HepG2 (cell line): ENCODE data around the gene FBN3. TPM values are rescaled to one million over a fixed set of nuclear protein-coding genes. Genes with fewer than 3 reads are reported as not detected.

ENCODE experiments used
- ATAC-seq: fragments of 200-7000 bp; cut with Tn5 transposase; 3 replicates; pipeline ENCODE4 v1.9.1; 2020; ENCODE audit warnings: mild to moderate bottlenecking, moderate library complexity
- BruUV-seq: library from RNA; stranded (reverse); fragments of 400-500 nt; replicated peaks from 2 replicates; lab custom pipeline; 2021; lab: Mats Ljungman, UMichigan
- CTCF ChIA-PET: fragments of 300-600 bp; formaldehyde crosslinking; extraction: SDS; loops from one replicate; lab custom pipeline; 2021; ENCODE audit warnings: low total read pairs, inconsistent platforms, low intra/inter-chr PET ratio; lab: Yijun Ruan, JAX
- POLR2A ChIA-PET: fragments of 350-600 bp; sonication (Branson Sonifier 250); formaldehyde crosslinking; loops from one replicate; lab custom pipeline; 2020; ENCODE audit warnings: antibody characterized with exemption, inconsistent platforms; lab: Yijun Ruan, JAX
- DNase-seq: peaks from one replicate; pipeline ENCODE4 v3.0.0-alpha.2; 2015; ENCODE audit warnings: low spot score
- FAIRE-seq: peaks from 3 replicates; lab custom pipeline; 2011; peaks lifted over from hg19 to GRCh38; lab: Jason Lieb, UNC
- H2AFZ ChIP-seq: one replicate; pipeline ENCODE4 v1.6.1; 2011; ENCODE audit warnings: low read length, inconsistent platforms
- H3K27ac ChIP-seq: fragments of 300-600 bp; 3 replicates; pipeline ENCODE4 v1.8.0; 2011; ENCODE audit warnings: mixed run types, mild to moderate bottlenecking, mixed read lengths, low read length, inconsistent platforms; ENCODE audit not compliant: insufficient read depth; ENCODE audit errors: extremely low read length
- H3K27me3 ChIP-seq, 2 experiments: fragments of 200-600 bp in 1 of 2; 2 replicates in 1 of 2; 3 replicates in 1 of 2; pipeline versions ENCODE4 v1.6.0 to v1.8.0; 2011; ENCODE audit warnings: low read length in 2 of 2, mild to moderate bottlenecking in 2 of 2, moderate library complexity in 2 of 2, inconsistent platforms in 1 of 2; ENCODE audit not compliant: insufficient read depth in 2 of 2, control insufficient read depth in 1 of 2
- H3K36me3 ChIP-seq, 2 experiments: fragments of 200-600 bp in 1 of 2; replicated peaks in 1 of 2; 2 replicates in 1 of 2; 3 replicates in 1 of 2; pipeline versions ENCODE4 v1.5.1 to v1.8.0; 2011; ENCODE audit warnings: low read length in 2 of 2, inconsistent platforms in 1 of 2; ENCODE audit not compliant: insufficient read depth in 2 of 2, control insufficient read depth in 1 of 2
- H3K4me1 ChIP-seq: 2 replicates; pipeline ENCODE4 v1.5.1; 2012; ENCODE audit warnings: low read length, inconsistent platforms; ENCODE audit not compliant: insufficient read depth
- H3K4me2 ChIP-seq: 2 replicates; pipeline ENCODE4 v1.6.0; 2011; ENCODE audit warnings: low read depth, low read length, inconsistent platforms
- H3K4me3 ChIP-seq, 3 experiments: fragments of 200-600 bp in 1 of 3; sonication (generic), shearing (Covaris generic) in 1 of 3; replicated peaks in 1 of 3; 2 replicates each; pipeline ENCODE4 v1.5.1; 2011 to 2016; ENCODE audit warnings: low read length in 3 of 3, inconsistent platforms in 2 of 3, low read depth in 2 of 3, mild to moderate bottlenecking in 2 of 3, control low read depth in 1 of 3, mixed read lengths in 1 of 3; ENCODE audit not compliant: insufficient read depth in 1 of 3
- H3K79me2 ChIP-seq: one replicate; pipeline ENCODE4 v1.6.1; 2011; ENCODE audit warnings: low read length, inconsistent platforms; ENCODE audit not compliant: insufficient read depth
- H3K9ac ChIP-seq: 2 replicates; pipeline ENCODE4 v1.6.0; 2011; ENCODE audit warnings: mild to moderate bottlenecking, low read depth, low read length, inconsistent platforms; ENCODE audit not compliant: insufficient read depth
- H3K9me3 ChIP-seq: 2 replicates; pipeline ENCODE4 v1.5.1; 2012; ENCODE audit warnings: mild to moderate bottlenecking, low read length
- H4K20me1 ChIP-seq: 2 replicates; pipeline ENCODE4 v1.6.0; 2011; ENCODE audit warnings: inconsistent platforms, mild to moderate bottlenecking, low read length, moderate library complexity; ENCODE audit not compliant: insufficient read depth
- BCL6 ChIP-seq: IDR thresholded peaks from 2 replicates; pipeline ENCODE4 v1.6.1; 2016; ENCODE audit warnings: missing genetic modification reagents, missing compliant biosample characterization
- CAMTA2 ChIP-seq: sonication (generic); formaldehyde crosslinking; IDR thresholded peaks from 2 replicates; pipeline ENCODE4 v1.4.0; 2020; ENCODE audit warnings: mild to moderate bottlenecking, missing genetic modification reagents, borderline replicate concordance
- FOXA1 ChIP-seq, 2 experiments: fragments of 450-650 bp in 1 of 2; sonication (generic) in 1 of 2; formaldehyde crosslinking in 1 of 2; IDR thresholded peaks; 2 replicates each; pipeline versions ENCODE4 v1.4.0 to v1.6.1; 2016 to 2020; ENCODE audit warnings: missing genetic modification reagents in 1 of 2
- FOXO1 ChIP-seq: sonication (generic); formaldehyde crosslinking; IDR thresholded peaks from 2 replicates; pipeline ENCODE4 v1.4.0; 2020; ENCODE audit warnings: missing genetic modification reagents
- MXI1 ChIP-seq: IDR thresholded peaks from 3 replicates; pipeline ENCODE4 v1.6.1; 2012; ENCODE audit warnings: low read depth, low read length, inconsistent platforms, borderline replicate concordance
- NFYB ChIP-seq: sonication (generic); formaldehyde crosslinking; IDR thresholded peaks from 2 replicates; pipeline ENCODE4 v1.4.0; 2020; ENCODE audit warnings: missing genetic modification reagents
- NFYC ChIP-seq: IDR thresholded peaks from 2 replicates; pipeline ENCODE4 v1.6.1; 2016; ENCODE audit warnings: missing genetic modification reagents, missing compliant biosample characterization
- NPAS2 ChIP-seq: sonication (generic); formaldehyde crosslinking; IDR thresholded peaks from 2 replicates; pipeline ENCODE4 v1.8.0; 2022; ENCODE audit warnings: mild to moderate bottlenecking, missing genetic modification reagents, borderline replicate concordance
- RXRA ChIP-seq: sonication (generic); formaldehyde crosslinking; IDR thresholded peaks from 2 replicates; pipeline ENCODE4 v1.5.1; 2020; ENCODE audit warnings: missing genetic modification reagents
- SRSF1 ChIP-seq: fragments of 200-400 bp; formaldehyde crosslinking; optimal IDR thresholded peaks from 2 replicates; pipeline ENCODE3; 2017; ENCODE audit warnings: mild to moderate bottlenecking, low read depth, low read length, moderate library complexity
- TGIF2 ChIP-seq: IDR thresholded peaks from 2 replicates; pipeline ENCODE4 v1.6.1; 2016; ENCODE audit warnings: control low read depth, missing compliant biosample characterization
- ZFP62 ChIP-seq: sonication (generic); formaldehyde crosslinking; IDR thresholded peaks from 2 replicates; pipeline ENCODE4 v1.4.0; 2020; ENCODE audit warnings: missing genetic modification reagents
- ZFP82 ChIP-seq: sonication (generic); formaldehyde crosslinking; IDR thresholded peaks from 2 replicates; pipeline ENCODE4 v1.5.1; 2020; ENCODE audit warnings: mild to moderate bottlenecking, missing genetic modification reagents, borderline replicate concordance
- ZNF296 ChIP-seq: sonication (generic); formaldehyde crosslinking; conservative IDR thresholded peaks from 2 replicates; pipeline ENCODE4 v1.5.0; 2020; ENCODE audit warnings: mild to moderate bottlenecking, missing genetic modification reagents
- ZNF33A ChIP-seq: sonication (generic); formaldehyde crosslinking; IDR thresholded peaks from 2 replicates; pipeline ENCODE4 v1.5.1; 2020; ENCODE audit warnings: missing genetic modification reagents, mild to moderate bottlenecking, moderate library complexity, borderline replicate concordance
- ZNF558 ChIP-seq: sonication (generic); formaldehyde crosslinking; IDR thresholded peaks from 2 replicates; pipeline ENCODE4 v1.9.0; 2022; ENCODE audit warnings: mild to moderate bottlenecking, missing genetic modification reagents, borderline replicate concordance
- ZNF567 ChIP-seq: sonication (generic); formaldehyde crosslinking; IDR thresholded peaks from 2 replicates; pipeline ENCODE4 v1.8.1; 2023; ENCODE audit warnings: mild to moderate bottlenecking, missing genetic modification reagents, borderline replicate concordance
- ZNF737 ChIP-seq: sonication (generic); formaldehyde crosslinking; IDR thresholded peaks from 2 replicates; pipeline ENCODE4 v1.5.0; 2020; ENCODE audit warnings: missing genetic modification reagents, mild to moderate bottlenecking, borderline replicate concordance
- ZNF772 ChIP-seq: sonication (generic); formaldehyde crosslinking; IDR thresholded peaks from 2 replicates; pipeline ENCODE4 v1.5.0; 2020; ENCODE audit warnings: mild to moderate bottlenecking, missing genetic modification reagents
- ZNF775 ChIP-seq: sonication (generic); formaldehyde crosslinking; IDR thresholded peaks from 2 replicates; pipeline ENCODE4 v1.4.0; 2020; ENCODE audit warnings: missing genetic modification reagents, mild to moderate bottlenecking, moderate library complexity, borderline replicate concordance
- ZNF878 ChIP-seq: sonication (generic); formaldehyde crosslinking; IDR thresholded peaks from 2 replicates; pipeline ENCODE4 v1.8.1; 2023; ENCODE audit warnings: mild to moderate bottlenecking, missing genetic modification reagents, moderate library complexity
- ZSCAN25 ChIP-seq: sonication (generic); formaldehyde crosslinking; IDR thresholded peaks from 2 replicates; pipeline ENCODE4 v1.8.0; 2022; ENCODE audit warnings: mild to moderate bottlenecking, missing genetic modification reagents
- WGBS: methylation state at CpG from one replicate; pipeline ENCODE4 v1.1.6; 2017; ENCODE audit warnings: low lambda C conversion rate; 5-methylcytosine and 5-hydroxymethylcytosine counted together
- in situ Hi-C: cut with HindIII; loops from 2 replicates; pipeline ENCODE4 v1.10.0; 2017; ENCODE audit warnings: low pct_unique_long_range_greater_than_20kb; ENCODE audit not compliant: extremely low pct_ligation_motif_present
- intact Hi-C: fragments of 100-400 bp; cut with micrococcal nuclease; formaldehyde crosslinking; loops from one replicate; pipeline ENCODE4 v1.10.0; 2022; ENCODE audit not compliant: unreplicated experiment
- polyA plus RNA-seq, 8 experiments: library from polyadenylated mRNA; depleted of rRNA in 3 of 8; stranded (reverse) in 7 of 8; unstranded in 1 of 8; fragments of >200 nt; fragmentation: Illumina TruSeq in 4 of 8; extraction: Trizol in 4 of 8; gene quantifications; 2 replicates each; pipeline versions ENCODE4 v1.2.1 to v1.2.3, GENCODE V29; 2011 to 2016; ENCODE audit warnings: low read depth in 4 of 8, missing spikeins in 1 of 8, mixed read lengths in 1 of 8; ENCODE audit not compliant: insufficient read depth in 1 of 8
- total RNA-seq, 5 experiments: library from RNA; depleted of rRNA; stranded (reverse); fragments of >200 nt; fragmentation: Illumina TruSeq; extraction: Trizol; gene quantifications; 2 replicates each; pipeline ENCODE4 v1.2.3, GENCODE V29; 2016; ENCODE audit warnings: low read depth in 1 of 5
- TF ChIP-seq, protein P1 (sequence below): sonication (generic); formaldehyde crosslinking; conservative IDR thresholded peaks from 2 replicates; pipeline ENCODE4 v1.8.0; 2022; ENCODE audit warnings: mild to moderate bottlenecking, moderate library complexity, missing genetic modification reagents
- TF ChIP-seq, protein P2 (sequence below): sonication (generic); formaldehyde crosslinking; IDR thresholded peaks from 2 replicates; pipeline ENCODE4 v1.4.0; 2020; ENCODE audit warnings: missing genetic modification reagents

FBN3 gene
- total and polyA plus RNA-seq, 2 of the 13 experiments (the other 11 are each of a cell fraction or from before 2014, with no cell fraction given), result 0.20 to 1.3 TPM

DNA sequence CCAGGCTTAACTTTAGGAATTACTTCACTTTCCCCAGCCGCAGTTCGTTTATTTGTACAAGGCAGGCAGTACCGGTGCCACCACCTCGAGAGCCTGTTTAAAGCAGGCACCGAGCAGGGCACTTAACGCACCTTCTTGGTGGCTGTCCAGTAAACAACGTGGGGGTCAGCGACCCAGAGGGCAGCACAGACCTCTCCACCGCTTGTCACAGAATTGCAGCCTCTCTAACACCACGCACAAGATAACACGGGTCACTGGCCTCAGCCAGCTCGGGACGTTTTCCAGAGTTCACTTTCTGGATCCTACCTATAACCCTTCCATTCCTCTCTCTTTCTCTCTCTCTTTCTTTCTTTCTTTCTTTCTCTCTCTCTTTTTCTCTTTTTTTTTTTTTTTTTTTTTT lies 127.1 kb downstream of the FBN3 start:
- in situ Hi-C loops, result loop anchor here (25.0 kb wide), 1 partner anchor 240 kb away; no protein-coding TSS in a partner anchor
- no TSS peak for BruUV-seq
- no peak for FAIRE-seq
- H3K27ac ChIP-seq, result no peak overlapping the region
- H3K9ac ChIP-seq, result no peak overlapping the region
- no peaks in the 10 kb centered on the region for H3K79me2 ChIP-seq
- no peak overlapping the region for H2AFZ ChIP-seq
- no peaks in the 10 kb centered on the region for H4K20me1 ChIP-seq
- H3K4me2 ChIP-seq, result peak overlapping the region; percentile 58
- H3K27me3 ChIP-seq, result peaks cover 0 to 3% of the 10 kb centered on the region in 2 experiments; a peak in 2 of 5 replicates
- no peaks in the 10 kb centered on the region for H3K9me3 ChIP-seq
- H3K4me3 ChIP-seq, result peak overlapping the region in 1 of 3 experiments; percentile 33; a peak in 1 of 6 replicates
- H3K4me1 ChIP-seq, result peaks cover 35% of the 10 kb centered on the region
- intact Hi-C loops, result no loop called here
- CTCF ChIA-PET, result no interaction called here
- under 1% methylated on average over 5 of the region's 13 CpGs for WGBS
- POLR2A ChIA-PET, result interaction anchor here (0.6 kb wide), 1 partner anchor 365 kb away, joined by 3 read pairs; no protein-coding TSS in a partner anchor
- H3K36me3 ChIP-seq, result no peaks in the 10 kb centered on the region
- no peak for DNase-seq
- ATAC-seq, result peak; percentile 56; the same call in 2 of the 3 replicates
- no peak for TF ChIP-seq NPAS2
- no peak for TF ChIP-seq NFYB (CRISPR knock-in tag)
- no peak for TF ChIP-seq ZNF775
- TF ChIP-seq ZSCAN25, result no peak
- no peak for TF ChIP-seq CAMTA2 (CRISPR knock-in tag)
- TF ChIP-seq ZNF567 (CRISPR knock-in tag), result no peak
- no peak for TF ChIP-seq SRSF1
- no peak for TF ChIP-seq ZNF772 (CRISPR knock-in tag)
- no peak for TF ChIP-seq ZNF878 (CRISPR knock-in tag)
- TF ChIP-seq BCL6, result peak; percentile 25; the same call in 1 of the 2 replicates
- TF ChIP-seq ZNF33A, result no peak
- peak; percentile 74 for TF ChIP-seq RXRA (CRISPR knock-in tag)
- no peak for TF ChIP-seq ZNF737 (CRISPR knock-in tag)
- peak; percentile 46; the same call in 1 of the 2 replicates for TF ChIP-seq FOXO1
- no peak for TF ChIP-seq FOXA1 (IDR thresholded peaks at IDR 0.05)
- peak; percentile 49; the same call in 1 of the 2 replicates for TF ChIP-seq FOXA1 (CRISPR knock-in tag; IDR thresholded peaks at IDR 0.05)
- TF ChIP-seq TGIF2 (CRISPR knock-in tag), result no peak
- no peak for TF ChIP-seq ZNF296 (CRISPR knock-in tag)
- peak; percentile 91; the same call in 1 of the 2 replicates for TF ChIP-seq ZFP82 (CRISPR knock-in tag)
- TF ChIP-seq, protein P1, sequence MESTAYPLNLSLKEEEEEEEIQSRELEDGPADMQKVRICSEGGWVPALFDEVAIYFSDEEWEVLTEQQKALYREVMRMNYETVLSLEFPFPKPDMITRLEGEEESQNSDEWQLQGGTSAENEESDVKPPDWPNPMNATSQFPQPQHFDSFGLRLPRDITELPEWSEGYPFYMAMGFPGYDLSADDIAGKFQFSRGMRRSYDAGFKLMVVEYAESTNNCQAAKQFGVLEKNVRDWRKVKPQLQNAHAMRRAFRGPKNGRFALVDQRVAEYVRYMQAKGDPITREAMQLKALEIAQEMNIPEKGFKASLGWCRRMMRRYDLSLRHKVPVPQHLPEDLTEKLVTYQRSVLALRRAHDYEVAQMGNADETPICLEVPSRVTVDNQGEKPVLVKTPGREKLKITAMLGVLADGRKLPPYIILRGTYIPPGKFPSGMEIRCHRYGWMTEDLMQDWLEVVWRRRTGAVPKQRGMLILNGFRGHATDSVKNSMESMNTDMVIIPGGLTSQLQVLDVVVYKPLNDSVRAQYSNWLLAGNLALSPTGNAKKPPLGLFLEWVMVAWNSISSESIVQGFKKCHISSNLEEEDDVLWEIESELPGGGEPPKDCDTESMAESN (CRISPR knock-in tag), result no peak
- TF ChIP-seq ZNF558 (CRISPR knock-in tag), result no peak
- TF ChIP-seq, protein P2, sequence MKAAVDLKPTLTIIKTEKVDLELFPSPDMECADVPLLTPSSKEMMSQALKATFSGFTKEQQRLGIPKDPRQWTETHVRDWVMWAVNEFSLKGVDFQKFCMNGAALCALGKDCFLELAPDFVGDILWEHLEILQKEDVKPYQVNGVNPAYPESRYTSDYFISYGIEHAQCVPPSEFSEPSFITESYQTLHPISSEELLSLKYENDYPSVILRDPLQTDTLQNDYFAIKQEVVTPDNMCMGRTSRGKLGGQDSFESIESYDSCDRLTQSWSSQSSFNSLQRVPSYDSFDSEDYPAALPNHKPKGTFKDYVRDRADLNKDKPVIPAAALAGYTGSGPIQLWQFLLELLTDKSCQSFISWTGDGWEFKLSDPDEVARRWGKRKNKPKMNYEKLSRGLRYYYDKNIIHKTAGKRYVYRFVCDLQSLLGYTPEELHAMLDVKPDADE, result no peak
- TF ChIP-seq MXI1, result no peak
- TF ChIP-seq ZFP62 (CRISPR knock-in tag), result no peak
- TF ChIP-seq NFYC (CRISPR knock-in tag), result no peak
